ENCODE data around the gene ROR1. TPM values are rescaled to one million over a fixed set of nuclear protein-coding genes. Genes with fewer than 3 reads are reported as not detected.

The ROR1 gene
- total RNA-seq, 6 experiments from 2014 or later: 0.04 to 0.58 (median 0.37) TPM

GRCh38 chr1:64167176-64167575, 393.4 kb downstream of the ROR1 start:
- DNase-seq (no peak), ATAC-seq (no peak)
- intact Hi-C loops (cut with DNase I): no loop called here
- Histone ChIP-seq H3K4me1 (no peaks in the 10 kb centered on the region), H3K27me3 (no peaks in the 10 kb centered on the region), H3K36me3 (no peaks in the 10 kb centered on the region), H3K4me3 (no peak overlapping the region), H3K27ac (no peak overlapping the region), H3K9me3 (no peaks in the 10 kb centered on the region)
- WGBS (ENCODE audit: insufficient coverage, low coverage, low lambda C conversion rate, missing lambda C conversion rate): 29% methylated on average over 2 of the region's 2 CpGs
- TF ChIP-seq CTCF (IDR thresholded peaks at IDR 0.05) (no peak), POLR2A (IDR thresholded peaks at IDR 0.05) (no peak)

- no peak for DNase-seq
- Histone ChIP-seq H3K4me3 (no peak overlapping the region), H3K27ac (no peak overlapping the region), H3K27me3 (no peaks in the 10 kb centered on the region), H3K36me3 (no peaks in the 10 kb centered on the region), H3K9me3 (no peaks in the 10 kb centered on the region), H3K4me1 (no peaks in the 10 kb centered on the region)
- TF ChIP-seq POLR2A (IDR thresholded peaks at IDR 0.05): no peak
- no peak for TF ChIP-seq CTCF (IDR thresholded peaks at IDR 0.05)
- ATAC-seq: no peak
- WGBS (ENCODE audit: insufficient coverage, low coverage, low lambda C conversion rate, missing lambda C conversion rate): 89% methylated on average over 1 of the region's 1 CpG
- intact Hi-C loops (cut with DNase I): no loop called here
Observed at GRCh38 chr1:64171246-64171645, 397.4 kb downstream of the ROR1 start.

GRCh38 chr1:64171797-64172281, 398.0 kb downstream of the ROR1 start:
- Histone ChIP-seq H3K27me3 (no peaks in the 10 kb centered on the region), H3K27ac (no peak overlapping the region), H3K36me3 (no peaks in the 10 kb centered on the region), H3K9me3 (no peaks in the 10 kb centered on the region), H3K4me1 (no peaks in the 10 kb centered on the region), H3K4me3 (no peak overlapping the region)
- peak in 1 of 4 donors; percentile 31 for ATAC-seq
- TF ChIP-seq POLR2A (IDR thresholded peaks at IDR 0.05) (no peak), CTCF (IDR thresholded peaks at IDR 0.05) (no peak)
- 50% methylated on average over 3 of the region's 3 CpGs for WGBS (ENCODE audit: insufficient coverage, low coverage, low lambda C conversion rate, missing lambda C conversion rate)
- DNase-seq: no peak
- intact Hi-C loops (cut with DNase I): no loop called here

- Histone ChIP-seq H3K9me3 (no peaks in the 10 kb centered on the region), H3K4me1 (no peaks in the 10 kb centered on the region), H3K27me3 (no peaks in the 10 kb centered on the region), H3K36me3 (no peaks in the 10 kb centered on the region), H3K4me3 (no peak overlapping the region), H3K27ac (no peak overlapping the region)
- intact Hi-C loops (cut with DNase I): no loop called here
- WGBS (ENCODE audit: insufficient coverage, low coverage, low lambda C conversion rate, missing lambda C conversion rate): 43% methylated on average over 3 of the region's 3 CpGs
- DNase-seq (no peak), ATAC-seq (no peak)
- no peak for TF ChIP-seq POLR2A (IDR thresholded peaks at IDR 0.05)
- TF ChIP-seq CTCF (IDR thresholded peaks at IDR 0.05): no peak
Observed at GRCh38 chr1:64172458-64172983, 398.7 kb downstream of the ROR1 start.

All from right lobe of liver (tissue), 6 donors.